K562 (cell line): ENCODE results near the gene BMP2K. TPM values are rescaled to one million over a fixed set of nuclear protein-coding genes. Genes with fewer than 3 reads are reported as not detected.
A peak's percentile ranks its signal among the peaks of the same experiment; 100 is the strongest.

Experiments used
- ATAC-seq: fragments of 200-7000 bp; cut with Tn5 transposase; 3 replicates; pipeline ENCODE4 v1.9.1; 2020; ENCODE audit warnings: moderate library complexity
- BruUV-seq: library from RNA; stranded (reverse); fragments of 400-500 nt; replicated peaks from 2 replicates; lab custom pipeline; 2021; lab: Mats Ljungman, UMichigan
- CTCF ChIA-PET: fragments of 300-600 bp; formaldehyde crosslinking; extraction: SDS; loops from one replicate; lab custom pipeline; 2021; ENCODE audit warnings: low intra/inter-chr PET ratio; lab: Yijun Ruan, JAX
- POLR2A ChIA-PET: fragments of 300-600, 350-650 bp; sonication (Branson Sonifier 250); formaldehyde crosslinking; extraction: SDS; loops from one replicate; lab custom pipeline; 2021; ENCODE audit warnings: antibody characterized with exemption, inconsistent platforms; lab: Yijun Ruan, JAX
- DNase-seq, 4 experiments: peaks; one replicate each; pipeline versions ENCODE4 v3.0.0 to v3.0.0-alpha.2; 2011 to 2018; ENCODE audit warnings: low spot score in 3 of 4, mixed read lengths in 3 of 4; ENCODE audit errors: extremely low read depth in 1 of 4
- FAIRE-seq: peaks from 2 replicates; lab custom pipeline; 2011; peaks lifted over from hg19 to GRCh38; lab: Jason Lieb, UNC
- H2AFZ ChIP-seq: 2 replicates; pipeline ENCODE4 v1.6.0; 2011; ENCODE audit warnings: low read depth, low read length, control low read depth, inconsistent platforms
- H3K27ac ChIP-seq: fragments of 200-600 bp; 3 replicates; pipeline ENCODE4 v1.8.0; 2011; ENCODE audit warnings: low read depth, mild to moderate bottlenecking, control low read depth, inconsistent platforms, low read length, moderate library complexity, mixed read lengths; ENCODE audit errors: extremely low read depth
- H3K27me3 ChIP-seq, 2 experiments: fragments of 300-600 bp in 1 of 2; 2 replicates in 1 of 2; 3 replicates in 1 of 2; pipeline versions ENCODE4 v1.6.0 to v1.8.0; 2011; ENCODE audit warnings: inconsistent platforms in 2 of 2, low read length in 2 of 2, mild to moderate bottlenecking in 1 of 2, mixed read lengths in 1 of 2, moderate library complexity in 1 of 2; ENCODE audit not compliant: control insufficient read depth in 2 of 2, insufficient read depth in 2 of 2
- H3K36me3 ChIP-seq: fragments of 300-600 bp; 3 replicates; pipeline ENCODE4 v1.8.0; 2011; ENCODE audit warnings: mild to moderate bottlenecking, low read length, inconsistent platforms; ENCODE audit not compliant: control insufficient read depth, insufficient read depth
- H3K4me1 ChIP-seq, 2 experiments: fragments of 200-600 bp in 1 of 2; replicated peaks in 1 of 2; 2 replicates in 1 of 2; 3 replicates in 1 of 2; pipeline versions ENCODE4 v1.5.1 to v1.8.0; 2011; ENCODE audit warnings: inconsistent platforms in 2 of 2, low read length in 2 of 2, mild to moderate bottlenecking in 1 of 2, mixed read lengths in 1 of 2, moderate library complexity in 1 of 2; ENCODE audit not compliant: control insufficient read depth in 2 of 2, insufficient read depth in 2 of 2
- H3K4me2 ChIP-seq: 2 replicates; pipeline ENCODE4 v1.6.1; 2011; ENCODE audit warnings: low read length, control low read depth, inconsistent platforms, mixed read lengths; ENCODE audit not compliant: insufficient read depth
- H3K4me3 ChIP-seq: fragments of 200-600 bp; sonication (generic), shearing (Covaris generic); 2 replicates; pipeline ENCODE4 v1.5.1; 2016; ENCODE audit warnings: control low read depth, inconsistent platforms
- H3K79me2 ChIP-seq: fragments of 200-600 bp; 3 replicates; pipeline ENCODE4 v1.8.0; 2011; ENCODE audit warnings: low read length, inconsistent platforms; ENCODE audit not compliant: control insufficient read depth, insufficient read depth
- H3K9ac ChIP-seq, 2 experiments: 2 replicates each; pipeline versions ENCODE4 v1.6.0 to v1.6.1; 2011; ENCODE audit warnings: low read depth in 2 of 2, low read length in 2 of 2, control low read depth in 1 of 2, inconsistent platforms in 1 of 2, mild to moderate bottlenecking in 1 of 2, mixed read lengths in 1 of 2; ENCODE audit not compliant: insufficient read depth in 1 of 2
- H3K9me1 ChIP-seq: one replicate; pipeline ENCODE4 v1.6.0; 2011; ENCODE audit warnings: inconsistent platforms, mild to moderate bottlenecking, low read length, moderate library complexity; ENCODE audit not compliant: control insufficient read depth, insufficient read depth
- H3K9me3 ChIP-seq: replicated peaks from 2 replicates; pipeline ENCODE4 v1.5.1; 2011; ENCODE audit warnings: low read depth, low read length, inconsistent platforms; ENCODE audit not compliant: control insufficient read depth, insufficient read depth
- H4K20me1 ChIP-seq: replicated peaks from 2 replicates; pipeline ENCODE4 v1.6.1; 2011; ENCODE audit warnings: low read length, inconsistent platforms, mixed read lengths; ENCODE audit not compliant: control insufficient read depth, insufficient read depth
- AFF1 ChIP-seq, 2 experiments: fragments of 450-650 bp; IDR thresholded peaks; 2 replicates each; pipeline ENCODE4 v1.6.1; 2018; ENCODE audit warnings: mild to moderate bottlenecking in 2 of 2, low read depth in 1 of 2; ENCODE audit not compliant: partially characterized antibody in 2 of 2
- CHD1 ChIP-seq: fragments of 200-600 bp; sonication (generic); IDR thresholded peaks from one replicate; pipeline ENCODE4 v1.6.1; 2012; ENCODE audit warnings: mild to moderate bottlenecking, moderate library complexity, low read length, inconsistent platforms
- CREM ChIP-seq: IDR thresholded peaks from 2 replicates; pipeline ENCODE4 v1.6.1; 2014; ENCODE audit warnings: antibody characterized with exemption, low read depth
- DACH1 ChIP-seq: fragments of 450-650 bp; IDR thresholded peaks from 2 replicates; pipeline ENCODE4 v1.6.1; 2018; ENCODE audit not compliant: partially characterized antibody
- HIVEP1 ChIP-seq: fragments of 250-450 bp; sonication (Bioruptor Pico); IDR thresholded peaks from 2 replicates; pipeline ENCODE4 v1.4.0; 2020; ENCODE audit warnings: mild to moderate bottlenecking
- KAT2B ChIP-seq: IDR thresholded peaks from one replicate; pipeline ENCODE4 v1.6.1; 2012; ENCODE audit warnings: low read depth, mild to moderate bottlenecking, control low read depth, inconsistent platforms, low read length, moderate library complexity
- KDM5B ChIP-seq: fragments of 200-600 bp; sonication (generic); IDR thresholded peaks from 2 replicates; pipeline ENCODE4 v1.6.1; 2012; ENCODE audit warnings: low read depth, mild to moderate bottlenecking, moderate library complexity, low read length, control low read depth, inconsistent platforms; ENCODE audit not compliant: insufficient replicate concordance
- MAX ChIP-seq: sonication (generic); formaldehyde crosslinking; IDR thresholded peaks from 2 replicates; pipeline ENCODE4 v1.9.0; 2022; ENCODE audit warnings: mild to moderate bottlenecking, missing genetic modification reagents
- MED1 ChIP-seq: sonication (generic); formaldehyde crosslinking; IDR thresholded peaks from 2 replicates; pipeline ENCODE4 v1.8.1; 2023; ENCODE audit warnings: missing genetic modification reagents, borderline replicate concordance
- MEIS2 ChIP-seq: fragments of 450-650 bp; IDR thresholded peaks from 2 replicates; pipeline ENCODE4 v1.6.1; 2014; ENCODE audit warnings: mild to moderate bottlenecking; ENCODE audit not compliant: partially characterized antibody
- MLLT1 ChIP-seq, 2 experiments: fragments of 450-650 bp; IDR thresholded peaks; 2 replicates each; pipeline ENCODE4 v1.6.1; 2016
- NCOR1 ChIP-seq: fragments of 450-650 bp; IDR thresholded peaks from 2 replicates; pipeline ENCODE4 v1.6.1; 2016; ENCODE audit warnings: mild to moderate bottlenecking, moderate library complexity
- SAP30 ChIP-seq: fragments of 200-600 bp; sonication (generic); IDR thresholded peaks from 2 replicates; pipeline ENCODE4 v1.6.1; 2012; ENCODE audit warnings: borderline replicate concordance, low read depth, mild to moderate bottlenecking, moderate library complexity, low read length, control low read depth, inconsistent platforms; ENCODE audit not compliant: insufficient read depth, poor library complexity, severe bottlenecking
- TEAD4 ChIP-seq, 2 experiments: sonication (generic) in 1 of 2; formaldehyde crosslinking in 1 of 2; IDR thresholded peaks; 2 replicates each; pipeline versions ENCODE4 v1.6.1 to v1.8.0; 2012 to 2022; ENCODE audit warnings: borderline replicate concordance in 1 of 2, inconsistent platforms in 1 of 2, low read length in 1 of 2, mild to moderate bottlenecking in 1 of 2, missing genetic modification reagents in 1 of 2
- ZBTB7A ChIP-seq: IDR thresholded peaks from 2 replicates; pipeline ENCODE4 v1.6.1; 2011; ENCODE audit warnings: low read depth, mild to moderate bottlenecking, low read length, moderate library complexity, borderline replicate concordance; ENCODE audit not compliant: control insufficient read depth
- ZNF589 ChIP-seq: fragments of 200-800 bp; sonication (Bioruptor generic); IDR thresholded peaks from 2 replicates; pipeline ENCODE4 v1.6.1; 2016; ENCODE audit warnings: low read depth, missing genetic modification characterization, missing compliant biosample characterization
- WGBS: fragments of 100-300 bp; shearing (Covaris generic); methylation state at CpG from one replicate; pipeline ENCODE4 v1.1.6; 2016; ENCODE audit warnings: low coverage, mixed read lengths; ENCODE audit not compliant: insufficient coverage; ENCODE audit errors: missing lambda C conversion rate; 5-methylcytosine and 5-hydroxymethylcytosine counted together
- in situ Hi-C: fragments of 300-500 bp; cut with MboI; formaldehyde crosslinking; loops from 4 replicates; pipeline ENCODE4 v1.15.0; 2018; ENCODE audit warnings: inconsistent platforms, mixed read lengths
- intact Hi-C: fragments of 100-400 bp; cut with micrococcal nuclease; formaldehyde crosslinking; loops from 2 replicates; pipeline ENCODE4 v1.14.2; 2022
- polyA plus RNA-seq, 8 experiments: library from polyadenylated mRNA; depleted of rRNA in 4 of 8; stranded (reverse) in 5 of 8; unstranded in 3 of 8; fragments of >200 nt; fragmentation: Nextera tagmentation in 2 of 8; fragmentation: Illumina TruSeq in 1 of 8; extraction: Ambion mirVana in 2 of 8; extraction: Trizol in 1 of 8; gene quantifications; 2 replicates each; pipeline versions ENCODE4 v1.2.1 to v1.2.3, GENCODE V29; 2011 to 2014; ENCODE audit warnings: inconsistent platforms in 1 of 8, missing spikeins in 1 of 8
- total RNA-seq, 7 experiments: library from RNA; depleted of rRNA in 6 of 7; stranded (reverse); fragments of >200 nt in 6 of 7; fragmentation: Illumina TruSeq in 2 of 7; extraction: Trizol in 2 of 7; gene quantifications; 2 replicates each; pipeline versions ENCODE4 v1.2.1 to v1.2.3, GENCODE V29; 2011 to 2021; ENCODE audit warnings: low replicate concordance in 1 of 7

BMP2K gene
- total and polyA plus RNA-seq, 9 of the 15 experiments (the other 6 are each of a cell fraction or from before 2014, with no cell fraction given) = 17.0 to 217 (median 104) TPM

- Histone ChIP-seq H3K4me2 (peak overlapping the region; percentile 96), H3K27me3 (no peaks in the 10 kb centered on the region), H3K27ac (peak overlapping the region; percentile 98), H3K9ac (peak overlapping the region; percentile 22 to 85; a peak in 3 of 4 replicates), H3K36me3 (peaks cover 46% of the 10 kb centered on the region), H4K20me1 (peaks cover 15% of the 10 kb centered on the region), H3K4me1 (peaks cover 17 to 42% of the 10 kb centered on the region in 2 experiments), H3K9me1 (peaks cover 4% of the 10 kb centered on the region), H3K4me3 (peak overlapping the region; percentile 89), H3K9me3 (no peaks in the 10 kb centered on the region), H2AFZ (no peak overlapping the region), H3K79me2 (peaks cover 88% of the 10 kb centered on the region)
- ATAC-seq (peak; percentile 5), DNase-seq (no peak), FAIRE-seq (no peak)
- POLR2A ChIA-PET = interaction anchor here (0.6 to 1.2 kb wide), 2 partner anchors 11 to 15 kb away, joined by 4 read pairs; no protein-coding TSS in a partner anchor
- 0% methylated on average over 4 of the region's 4 CpGs for WGBS
- in situ Hi-C loops = no loop called here
- CTCF ChIA-PET = no interaction called here
- intact Hi-C loops = loop anchor here (5.0 kb wide), 1 partner anchor 84 kb away; no protein-coding TSS in a partner anchor
- BruUV-seq = no TSS peak
- TF ChIP-seq MEIS2 = peak; percentile 20
- TF ChIP-seq ZBTB7A = no peak
- TF ChIP-seq HIVEP1 (CRISPR knock-in tag) = no peak
- 0 out of 2 replicates have a peak, but pooled peaks have one; percentile 60 for TF ChIP-seq ZNF589
- TF ChIP-seq DACH1 = peak; percentile 55
- TF ChIP-seq SAP30 = peak; percentile 36
- TF ChIP-seq NCOR1 = 0 out of 2 replicates have a peak, but pooled peaks have one; percentile 9
- TF ChIP-seq MAX (CRISPR knock-in tag) = no peak
- peak; percentile 48 for TF ChIP-seq CHD1
- no peak for TF ChIP-seq MED1 (CRISPR knock-in tag)
- TF ChIP-seq KDM5B = peak; percentile 42
- TF ChIP-seq CREM = no peak
- peak; percentile 11; the same call in 1 of the 2 replicates for TF ChIP-seq TEAD4 (IDR thresholded peaks at IDR 0.05; ENCODE audit: low read length)
- TF ChIP-seq TEAD4 (CRISPR knock-in tag; IDR thresholded peaks at IDR 0.05; ENCODE audit: borderline replicate concordance) = no peak
- no peak for TF ChIP-seq KAT2B
- TF ChIP-seq MLLT1 (IDR thresholded peaks at IDR 0.05) = peak in 1 of 2 experiments; percentile 82; a peak in 2 of 4 replicates
- peak in 1 of 2 experiments; percentile 50 for TF ChIP-seq AFF1 (IDR thresholded peaks at IDR 0.05; ENCODE audit: low read depth in 1 of 2, partially characterized antibody in 2 of 2)
These were observed 2.4 kb downstream of the BMP2K start for GRCh38 chr4:78778530-78778929.
